Stimulated activated naive CD4-positive, alpha-beta T cell treated with Interleukin-2 at 50 U/mL for 16 hours (primary cell): ENCODE measurements around the gene LYRM1.
"Not testable (repeated sequence)": the region's sequence is repeated elsewhere in the genome, so short reads cannot be mapped to it uniquely, and the experiment has no call there.

Experiments
- DNase-seq: peaks from one replicate; lab custom pipeline; 2025; lab: John Stamatoyannopoulos, UW

LYRM1 gene

DNA sequence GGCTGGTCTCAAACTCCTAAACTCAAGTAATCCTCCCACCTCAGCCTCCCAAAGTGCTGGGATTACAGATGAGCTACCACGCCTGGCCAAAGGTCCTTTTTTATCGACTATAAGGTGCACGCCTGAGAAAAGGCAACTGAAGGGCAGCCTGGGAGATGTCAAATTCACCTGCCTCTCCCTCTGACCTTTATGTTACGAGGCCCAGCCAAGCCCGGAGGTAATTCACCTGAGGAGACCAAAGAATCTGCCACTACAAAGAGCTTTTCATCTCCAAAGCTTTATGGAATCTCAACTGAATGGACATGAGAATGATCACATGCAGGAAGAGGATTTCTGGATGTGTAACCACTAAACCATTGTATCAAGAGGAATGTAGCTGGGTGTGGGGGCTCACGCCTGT is 37.2 kb downstream of the LYRM1 start:
- no peak for DNase-seq

DNA sequence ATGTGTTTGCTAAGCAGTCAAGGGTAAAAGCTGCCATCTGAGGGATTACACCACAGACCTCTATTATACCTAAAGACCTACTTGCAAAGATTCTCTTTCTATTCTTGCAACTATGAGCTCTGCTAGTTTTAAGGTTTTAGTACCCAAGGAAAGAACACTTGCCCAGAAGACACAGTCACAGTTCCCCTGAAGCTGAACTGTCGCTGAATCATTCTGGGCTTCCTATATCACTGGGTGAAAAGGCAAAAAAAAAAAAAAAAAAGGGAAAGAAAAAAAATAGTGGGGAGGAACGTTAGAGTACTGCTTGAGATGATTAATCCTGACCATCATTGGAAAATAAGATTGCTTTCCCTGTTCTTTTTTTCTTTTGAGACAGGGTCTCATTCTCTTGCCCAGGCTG is 37.9 kb downstream of the LYRM1 start:
- no peak for DNase-seq

DNA sequence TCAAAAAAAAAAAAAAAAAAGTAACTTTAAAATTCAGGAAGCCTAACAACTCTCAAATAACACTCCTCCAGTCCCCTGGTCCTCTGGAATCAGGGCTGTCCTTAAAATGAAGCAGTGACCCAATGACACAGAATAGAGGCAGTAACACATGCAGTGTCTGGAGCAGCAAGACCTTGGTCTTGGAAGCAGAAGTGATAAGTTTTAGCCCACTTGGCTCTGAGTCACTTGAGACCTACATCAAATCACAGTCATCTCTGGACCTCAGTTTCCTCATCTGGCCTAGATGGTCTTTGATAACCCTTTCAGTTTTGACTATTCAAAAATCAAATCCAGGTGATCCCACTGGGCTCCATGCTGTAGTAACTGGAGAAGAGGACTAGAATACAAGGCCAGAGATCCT is 39.0 kb downstream of the LYRM1 start:
- DNase-seq: no peak

DNA sequence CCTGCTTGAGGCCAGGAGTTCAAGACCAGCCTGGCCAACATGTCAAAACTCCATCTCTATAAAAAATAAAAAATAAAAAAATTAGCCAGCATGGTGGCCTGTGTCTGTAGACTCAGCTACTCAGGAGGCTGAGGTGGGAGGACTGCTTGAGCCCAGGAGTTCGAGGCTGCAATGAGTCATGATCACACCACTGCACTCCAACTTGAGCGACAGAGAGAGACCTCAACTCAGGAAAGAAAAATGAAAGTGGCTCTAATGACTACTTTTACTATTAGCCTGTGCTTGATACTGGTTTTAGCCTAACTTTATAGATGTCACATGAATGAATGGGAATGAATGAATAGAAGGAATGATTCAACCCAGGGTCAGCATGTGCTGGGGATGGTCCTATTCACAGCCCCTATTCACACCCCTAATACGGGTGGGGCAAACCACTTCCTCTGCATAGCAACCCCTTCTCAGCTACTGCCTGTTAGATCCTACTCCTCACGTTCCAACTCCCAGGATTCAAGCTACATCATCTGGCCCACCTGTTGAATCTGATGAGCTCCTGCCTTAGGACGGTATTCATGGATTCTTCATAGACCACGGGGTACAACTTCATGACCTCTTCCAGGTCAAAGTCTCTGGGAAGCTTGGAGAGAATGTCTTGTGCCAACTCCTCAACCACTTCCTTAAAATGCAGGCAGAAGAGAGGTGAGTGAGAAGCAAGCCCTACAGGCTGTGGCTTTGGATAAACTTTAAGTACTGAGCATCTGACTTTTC is 40.5 kb downstream of the LYRM1 start:
- DNase-seq: no peak

DNA sequence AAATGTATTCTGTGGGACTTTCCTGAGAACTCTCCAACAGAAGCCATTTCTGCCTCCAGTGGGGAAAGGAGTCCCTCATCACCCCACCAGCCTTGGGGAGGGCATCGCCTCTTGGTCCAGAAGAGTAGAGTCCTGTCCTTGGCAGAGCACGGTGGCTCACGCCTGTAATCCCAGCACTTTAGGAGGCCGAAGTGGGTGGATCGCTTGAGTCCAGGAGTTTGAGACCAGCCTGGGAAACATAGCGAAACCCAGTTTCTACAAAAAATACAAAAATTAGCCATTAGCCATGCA is 41.0 kb downstream of the LYRM1 start:
- DNase-seq: no peak

DNA sequence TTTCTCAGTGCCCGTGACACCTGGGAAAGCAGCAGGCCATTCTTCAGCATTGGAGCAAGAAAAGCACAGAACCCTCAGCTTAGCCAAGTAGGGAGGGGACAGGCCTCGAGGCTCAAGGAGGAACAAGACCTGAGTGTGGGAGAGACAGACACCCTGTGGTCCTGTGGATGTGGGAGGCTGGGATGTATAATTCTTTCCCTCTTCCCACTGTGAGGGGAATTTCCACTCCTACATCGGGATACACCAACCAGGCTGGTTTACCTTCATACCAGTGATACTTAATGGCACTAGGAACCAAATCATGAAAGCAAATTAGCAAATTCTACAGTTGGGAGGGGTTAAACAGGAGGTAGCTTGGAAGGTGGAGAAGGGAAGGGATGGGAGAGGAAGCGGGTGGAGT is 41.7 kb downstream of the LYRM1 start:
- no peak for DNase-seq

DNA sequence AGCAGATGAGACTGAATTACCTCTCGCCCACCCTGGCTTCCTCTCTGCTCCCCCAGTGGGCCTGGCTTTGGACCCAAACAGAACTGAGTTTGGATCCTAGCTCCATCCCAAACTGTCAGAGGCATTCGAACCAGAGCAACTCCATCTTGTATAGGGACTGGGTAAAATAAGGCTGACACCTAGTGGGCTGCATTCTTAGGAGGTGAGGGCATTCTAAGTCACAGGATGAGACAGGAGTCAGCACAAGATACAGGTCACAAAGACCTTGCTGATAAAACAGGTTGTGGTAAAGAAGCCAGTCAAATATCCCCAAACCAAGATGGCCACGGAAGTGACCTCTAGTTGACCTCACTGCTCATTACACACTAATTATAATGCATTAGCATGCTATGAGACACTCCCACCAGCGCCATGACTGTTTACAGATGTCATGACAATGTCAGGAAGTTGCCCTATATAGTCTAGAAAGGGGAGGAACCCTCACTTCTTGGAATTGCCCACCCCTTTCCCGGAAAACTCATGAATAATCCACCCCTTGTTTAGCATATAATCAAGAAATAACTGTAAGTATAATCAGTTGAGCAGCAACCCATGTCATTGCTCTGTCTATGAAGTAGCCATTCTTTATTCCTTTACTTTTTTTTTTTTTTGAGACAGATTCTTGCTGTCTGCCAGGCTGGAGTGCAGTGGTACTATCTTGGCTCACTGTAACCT is 44.4 kb downstream of the LYRM1 start:
- DNase-seq: peak; percentile 24

DNA sequence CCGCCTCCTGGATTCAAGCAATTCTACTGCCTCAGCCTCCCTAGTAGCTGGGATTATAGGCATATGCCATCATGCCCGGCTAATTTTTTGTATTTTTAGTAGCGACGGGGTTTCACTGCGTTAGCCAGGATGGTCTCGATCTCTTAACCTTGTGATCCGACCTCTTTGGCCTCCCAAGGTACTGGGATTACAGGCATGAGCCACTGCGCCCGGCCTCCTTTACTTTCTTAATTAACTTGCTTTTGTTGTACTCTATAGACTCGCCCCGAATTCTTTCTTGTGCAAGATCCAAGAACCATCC is 45.0 kb downstream of the LYRM1 start:
- DNase-seq: not testable (repeated sequence)

DNA sequence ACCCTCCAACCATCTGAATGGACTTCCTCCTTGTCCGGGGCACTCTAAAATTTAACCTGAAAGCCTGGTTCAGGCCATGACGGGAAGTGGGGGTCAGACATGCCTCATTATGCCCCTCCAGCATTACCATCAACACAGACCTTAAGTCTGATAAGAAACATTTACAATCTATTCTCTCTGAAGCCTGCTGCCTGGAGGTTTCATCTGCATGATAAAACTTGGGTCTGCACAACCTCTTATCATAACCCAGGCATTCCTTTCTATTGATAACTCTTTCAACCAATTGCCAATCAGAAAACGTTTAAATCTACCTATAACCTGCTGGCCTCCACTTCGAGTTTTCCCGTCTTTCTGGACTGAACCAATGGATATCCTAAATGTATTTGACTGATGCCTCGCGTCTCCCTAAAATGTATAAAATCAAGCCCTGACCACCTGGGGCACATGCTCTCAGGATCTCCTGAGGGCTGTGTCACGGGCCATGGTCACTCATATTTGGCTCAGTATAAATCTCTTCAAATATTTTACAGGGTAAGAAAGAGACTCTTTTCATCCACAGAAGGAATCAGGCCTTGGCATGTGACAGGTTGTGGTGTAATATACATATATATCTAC is 45.6 kb downstream of the LYRM1 start:
- DNase-seq: no peak

DNA sequence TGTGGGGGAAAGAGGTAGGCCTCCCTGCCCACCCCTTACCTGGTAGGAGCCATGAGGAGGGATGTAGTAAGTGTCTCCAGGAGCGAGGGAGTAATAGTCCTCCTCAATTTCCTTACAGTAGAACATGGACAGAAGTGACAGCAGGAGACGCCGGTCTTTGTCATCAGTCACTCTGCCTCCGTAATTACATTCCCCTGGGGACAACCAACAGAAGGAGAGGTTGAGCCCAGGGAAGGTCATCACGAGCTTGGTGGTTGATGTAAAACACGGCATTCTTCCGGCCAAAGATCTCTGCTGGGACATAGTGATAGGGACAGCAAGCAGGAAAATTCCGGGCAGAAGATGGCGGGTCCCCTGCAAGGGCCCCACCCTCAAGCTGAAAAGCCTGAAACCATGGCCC is 47.9 kb downstream of the LYRM1 start:
- DNase-seq: no peak

DNA sequence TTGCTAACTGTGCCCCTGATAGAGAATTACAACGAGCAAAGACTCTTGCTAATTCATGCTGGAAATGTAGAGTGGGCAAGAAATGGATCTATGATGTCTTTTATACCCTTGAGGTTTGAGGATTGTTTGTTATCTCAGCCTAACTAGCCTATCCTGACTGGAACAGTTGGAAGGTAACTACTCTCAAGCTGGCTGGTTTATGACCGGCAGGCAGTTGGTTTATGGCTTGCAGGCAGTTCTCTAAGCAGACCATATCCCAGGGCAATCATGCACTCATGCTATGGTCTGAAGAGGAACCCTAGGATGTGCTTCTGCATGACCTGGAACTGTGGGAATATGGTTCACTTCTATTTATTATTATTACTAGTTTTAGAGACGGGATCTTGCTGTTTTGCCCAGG is 49.1 kb downstream of the LYRM1 start:
- no peak for DNase-seq

DNA sequence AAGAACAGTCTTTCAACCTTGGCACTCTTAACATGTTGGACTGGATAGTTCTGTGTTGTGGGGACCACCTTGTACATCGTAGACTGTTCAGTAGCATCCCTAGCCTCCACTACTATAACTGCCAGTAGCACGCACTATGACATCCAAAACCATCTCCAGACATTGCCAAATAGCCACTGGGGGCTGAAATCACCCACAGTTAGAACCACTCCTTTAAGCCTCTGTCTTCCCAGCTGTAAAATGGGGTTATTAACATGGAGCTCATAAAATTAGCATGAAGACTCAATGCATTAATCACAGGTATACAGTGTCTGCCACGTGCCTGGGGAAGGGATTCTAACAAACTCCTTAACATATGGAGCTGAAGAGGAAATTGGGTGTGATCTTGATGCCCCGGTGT is 49.7 kb downstream of the LYRM1 start:
- DNase-seq: no peak

DNA sequence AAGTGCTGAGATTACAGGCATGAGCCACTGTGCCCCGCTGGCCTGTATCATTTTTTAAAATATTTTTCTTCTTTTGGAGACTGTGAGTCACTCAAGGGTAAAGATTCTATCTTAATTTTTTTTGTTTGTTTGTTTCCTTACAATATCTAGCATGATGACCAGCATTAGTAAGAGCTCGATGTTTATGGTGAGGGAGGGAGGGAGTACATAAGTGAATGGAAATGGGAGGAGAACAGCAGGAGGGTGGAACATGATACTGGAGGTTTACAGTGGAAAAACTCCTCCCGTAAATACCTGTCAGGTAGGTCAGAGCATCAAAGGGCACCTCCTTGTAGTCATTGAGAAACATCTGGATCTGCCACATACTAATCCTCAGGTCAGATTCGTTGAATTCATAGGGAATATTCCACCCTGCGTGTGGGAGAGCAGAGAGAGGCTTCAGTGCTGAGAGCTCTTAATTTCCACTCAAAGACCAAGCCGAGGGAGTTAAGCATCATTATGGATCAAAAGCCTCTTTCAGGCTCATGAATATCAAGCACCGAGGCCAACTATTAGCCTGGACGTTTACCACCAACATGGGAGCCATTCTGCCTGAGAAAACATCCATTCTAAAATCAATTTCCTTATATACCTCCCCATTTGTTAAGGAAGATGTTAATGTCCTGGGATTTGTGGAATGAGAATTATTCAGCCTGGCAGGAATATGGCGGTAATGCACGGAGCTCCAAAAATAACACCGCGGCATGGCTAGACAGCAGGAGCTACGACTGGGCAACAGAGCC is 51.8 kb downstream of the LYRM1 start:
- no peak for DNase-seq

DNA sequence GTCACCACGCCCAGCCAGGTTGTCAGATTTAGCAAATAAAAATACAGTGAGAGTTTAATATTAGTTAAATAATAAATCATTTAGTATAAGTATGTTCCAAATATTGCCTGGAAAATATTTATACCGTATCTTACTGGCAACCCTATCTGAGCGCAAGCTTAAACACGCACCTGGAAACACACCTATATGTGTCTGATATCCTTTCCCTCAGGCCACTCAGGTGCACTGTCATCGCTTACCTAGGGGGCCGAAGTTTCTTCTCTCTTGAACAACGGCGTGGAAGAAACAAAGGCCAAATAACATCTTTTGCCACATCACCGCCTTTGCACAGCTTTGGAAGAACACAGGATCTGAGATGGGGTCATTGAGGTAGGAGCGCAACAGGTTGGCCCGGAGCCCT is 54.0 kb downstream of the LYRM1 start:
- no peak for DNase-seq

DNA sequence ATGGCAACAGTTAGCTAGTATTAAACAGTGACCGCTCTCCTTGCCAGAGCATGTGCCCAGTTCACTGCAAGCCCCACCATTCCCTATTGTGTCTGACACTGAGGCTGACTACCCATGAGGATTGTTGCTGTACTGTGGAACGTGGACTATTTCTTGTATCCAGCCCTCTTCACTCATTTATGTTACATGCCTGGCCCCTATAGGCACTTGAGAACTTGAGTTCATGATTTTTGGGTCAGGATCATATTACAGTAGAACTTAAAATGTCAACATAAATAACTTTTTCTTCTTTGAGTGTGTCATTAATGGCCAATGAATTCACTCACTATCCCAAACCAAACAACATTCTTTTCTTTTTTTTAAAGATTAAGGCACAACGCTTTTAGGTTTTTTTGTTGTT is 55.7 kb downstream of the LYRM1 start:
- DNase-seq: no peak

DNA sequence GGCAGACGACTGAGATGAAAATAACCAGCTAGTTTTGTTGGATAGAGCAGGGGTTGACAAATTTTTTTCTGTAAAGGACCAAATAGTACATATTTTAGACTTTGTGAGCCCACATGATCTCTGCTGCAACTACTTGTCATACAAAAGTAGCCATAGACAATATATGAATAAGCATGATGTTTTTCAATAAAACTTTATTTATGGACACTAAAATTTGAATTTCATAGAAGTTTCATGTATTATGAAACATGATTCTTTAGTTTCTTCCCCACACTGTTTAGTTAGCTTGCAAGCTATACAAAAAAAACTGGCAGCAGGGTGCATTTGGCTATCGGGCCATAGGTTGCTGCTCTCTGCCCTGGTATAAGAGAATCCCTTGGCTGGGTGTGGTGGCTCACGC is 56.6 kb downstream of the LYRM1 start:
- no peak for DNase-seq

DNA sequence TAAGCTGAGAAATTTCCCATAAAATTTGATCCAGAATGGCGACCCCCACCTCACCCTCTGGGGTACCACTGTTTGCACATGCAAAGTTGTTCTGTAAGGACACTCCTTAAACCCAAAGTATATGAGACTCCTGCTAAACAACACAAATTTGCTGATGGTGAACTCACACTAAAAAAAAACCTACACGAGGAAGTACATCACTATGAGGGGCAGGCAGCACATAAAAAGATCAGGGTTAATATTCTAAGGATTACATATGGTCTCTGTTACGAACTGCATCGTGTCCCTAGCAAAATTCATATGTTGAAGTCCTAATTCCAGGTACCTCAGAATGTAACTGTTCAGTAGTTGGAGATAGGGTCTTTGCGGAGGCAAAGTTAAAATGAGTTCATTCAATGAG is 60.3 kb downstream of the LYRM1 start:
- no peak for DNase-seq

DNA sequence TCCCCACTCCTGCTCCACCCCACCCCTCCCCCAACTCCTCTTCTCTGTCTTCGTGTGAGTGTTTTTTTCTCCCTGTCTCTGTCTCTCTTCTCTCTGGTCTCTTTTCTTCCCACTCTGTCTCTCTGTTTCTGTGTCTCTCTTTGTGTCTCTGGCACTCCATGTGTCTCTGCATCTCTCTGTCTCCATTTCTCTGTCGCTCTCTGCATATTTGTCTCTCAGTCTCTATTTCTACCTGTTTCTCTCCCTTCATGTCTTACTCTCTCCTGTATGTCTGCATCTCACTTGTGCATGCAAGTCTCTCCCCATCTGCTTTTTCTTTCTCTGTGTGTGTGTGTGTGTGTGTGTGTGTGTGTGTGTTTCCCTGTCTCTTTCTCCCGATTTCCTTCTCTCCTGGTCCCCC is 68.2 kb downstream of the LYRM1 start:
- no peak for DNase-seq

DNA sequence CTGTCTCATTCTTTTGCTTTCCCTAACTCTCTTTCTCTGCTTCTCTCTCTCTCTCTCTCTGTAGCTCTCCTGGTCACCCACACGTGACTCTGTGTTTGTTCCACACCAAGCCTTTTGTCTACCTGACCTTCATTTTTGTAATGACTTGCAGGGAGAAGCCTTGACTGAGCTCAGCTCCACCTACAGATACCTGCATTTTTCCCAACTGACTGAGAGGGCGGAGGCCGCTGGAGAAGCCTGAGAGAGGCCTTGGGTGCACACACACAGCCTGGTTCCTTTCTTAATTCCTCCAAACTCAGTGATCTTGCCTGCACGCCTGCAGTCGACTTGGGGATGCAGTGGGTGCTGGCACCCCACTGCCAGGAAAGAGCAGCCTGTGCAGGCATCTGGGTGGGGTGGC is 68.8 kb downstream of the LYRM1 start:
- no peak for DNase-seq

DNA sequence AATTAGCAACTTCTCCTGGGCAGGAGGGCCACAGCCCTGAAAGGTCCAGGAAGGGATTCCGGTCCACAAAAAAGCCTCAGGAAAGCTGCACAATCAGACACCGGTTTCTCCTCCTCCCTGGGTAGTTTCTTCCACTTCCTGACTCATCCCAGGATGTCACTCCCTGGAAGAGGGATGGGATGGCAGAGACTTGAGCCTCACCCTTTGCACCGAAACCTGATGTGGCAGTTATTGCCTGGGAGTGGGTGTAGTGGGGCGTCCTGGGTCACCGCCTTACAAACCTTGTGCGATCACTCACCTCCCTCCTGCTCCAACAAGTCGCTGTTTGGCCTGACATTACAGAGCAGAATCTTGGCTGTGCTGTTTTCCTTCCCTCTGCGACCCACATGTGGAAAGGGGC is 70.8 kb downstream of the LYRM1 start:
- DNase-seq: no peak

DNA sequence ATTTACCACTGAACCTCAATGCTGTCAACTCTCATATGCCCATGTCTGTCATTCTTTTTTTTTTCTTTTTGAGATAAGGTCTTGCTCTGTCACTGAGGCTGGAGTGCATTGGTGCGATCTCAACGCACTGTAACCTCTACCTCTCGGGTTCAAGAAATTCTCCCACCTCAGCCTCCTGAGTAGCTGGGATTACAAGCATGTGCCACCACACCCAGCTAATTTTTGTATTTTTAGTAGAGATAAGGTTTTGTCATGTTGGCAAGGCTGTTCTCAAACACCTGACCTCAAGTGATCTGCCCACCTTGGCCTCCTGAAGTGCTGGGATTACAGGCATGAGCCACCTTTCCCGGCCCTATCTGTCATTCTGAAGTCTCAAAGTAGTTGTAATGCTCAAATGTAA is 72.6 kb downstream of the LYRM1 start:
- not testable (repeated sequence) for DNase-seq
